WTC11 (cell line): ENCODE results near the gene PIGV. TPM values are rescaled to one million over a fixed set of nuclear protein-coding genes. Genes with fewer than 3 reads are reported as not detected.

Experiments used
- ATAC-seq: fragments of 200-7000 bp; cut with Tn5 transposase; 2 replicates; pipeline ENCODE4 v1.10.0; 2021; ENCODE audit warnings: mild to moderate bottlenecking, moderate library complexity
- CTCF ChIA-PET: fragments of 300-600 bp; sonication (Branson Sonifier 250); formaldehyde crosslinking; loops from one replicate; lab custom pipeline; 2021; ENCODE audit warnings: antibody characterized with exemption; lab: Charles Lee
- POLR2A ChIA-PET: fragments of 350-600 bp; sonication (Branson Sonifier 250); formaldehyde crosslinking; loops from one replicate; lab custom pipeline; 2021; ENCODE audit warnings: antibody characterized with exemption; lab: Charles Lee
- DNase-seq: peaks from one replicate; pipeline ENCODE4 v3.0.0; 2021; ENCODE audit warnings: low spot score
- H3K27ac Mint-ChIP-seq: 2 replicates; pipeline ENCODE4 v1.8.0; 2021; ENCODE audit warnings: mixed read lengths
- H3K27me3 Mint-ChIP-seq: 2 replicates; pipeline ENCODE4 v1.8.0; 2021; ENCODE audit warnings: low read depth, mild to moderate bottlenecking, moderate library complexity, mixed read lengths
- H3K36me3 Mint-ChIP-seq: 2 replicates; pipeline ENCODE4 v1.8.0; 2021; ENCODE audit warnings: mixed read lengths
- H3K4me1 Mint-ChIP-seq: 2 replicates; pipeline ENCODE4 v1.8.0; 2022; ENCODE audit warnings: mixed read lengths
- H3K4me3 Mint-ChIP-seq: 2 replicates; pipeline ENCODE4 v1.8.0; 2021; ENCODE audit warnings: mild to moderate bottlenecking, moderate library complexity, mixed read lengths
- H3K9me3 Mint-ChIP-seq: 2 replicates; pipeline ENCODE4 v1.8.0; 2021; ENCODE audit warnings: mixed read lengths
- ARID4B ChIP-seq: sonication (generic); formaldehyde crosslinking; IDR thresholded peaks from 2 replicates; pipeline ENCODE4 v1.8.0; 2023; ENCODE audit warnings: missing genetic modification reagents, mild to moderate bottlenecking, borderline replicate concordance
- ATF1 ChIP-seq: sonication (generic); formaldehyde crosslinking; IDR thresholded peaks from 2 replicates; pipeline ENCODE4 v1.8.1; 2023; ENCODE audit warnings: mild to moderate bottlenecking, moderate library complexity, missing genetic modification reagents
- CBFB ChIP-seq: sonication (generic); formaldehyde crosslinking; IDR thresholded peaks from 2 replicates; pipeline ENCODE4 v1.8.1; 2022; ENCODE audit warnings: mild to moderate bottlenecking, low read depth, missing genetic modification reagents
- CTCF ChIP-seq: fragments of 200-600 bp; IDR thresholded peaks from 2 replicates; pipeline ENCODE4 v1.8.0; 2022; ENCODE audit warnings: antibody characterized with exemption
- E2F5 ChIP-seq: sonication (generic); formaldehyde crosslinking; IDR thresholded peaks from 2 replicates; pipeline ENCODE4 v1.8.1; 2022; ENCODE audit warnings: mild to moderate bottlenecking, moderate library complexity, missing genetic modification reagents
- ELF4 ChIP-seq: sonication (generic); formaldehyde crosslinking; IDR thresholded peaks from 2 replicates; pipeline ENCODE4 v1.8.1; 2022; ENCODE audit warnings: low read depth, mild to moderate bottlenecking, moderate library complexity, missing genetic modification reagents
- ETV6 ChIP-seq: sonication (generic); formaldehyde crosslinking; IDR thresholded peaks from 2 replicates; pipeline ENCODE4 v1.8.1; 2022; ENCODE audit warnings: mild to moderate bottlenecking, missing genetic modification reagents
- FOXP1 ChIP-seq: sonication (generic); formaldehyde crosslinking; IDR thresholded peaks from 2 replicates; pipeline ENCODE4 v1.8.0; 2022; ENCODE audit warnings: missing genetic modification reagents, mild to moderate bottlenecking, moderate library complexity, borderline replicate concordance
- HMGA2 ChIP-seq: fragments of 250-450 bp; sonication (Bioruptor Pico); IDR thresholded peaks from 2 replicates; pipeline ENCODE4 v1.4.0; 2021; ENCODE audit warnings: mild to moderate bottlenecking, moderate library complexity
- JAZF1 ChIP-seq: fragments of 250-450 bp; sonication (Bioruptor Pico); IDR thresholded peaks from 2 replicates; pipeline ENCODE4 v1.9.0; 2021; ENCODE audit warnings: moderate library complexity, mild to moderate bottlenecking, inconsistent platforms
- KAT7 ChIP-seq: sonication (generic); formaldehyde crosslinking; IDR thresholded peaks from 2 replicates; pipeline ENCODE4 v1.8.1; 2023; ENCODE audit warnings: missing genetic modification reagents, mild to moderate bottlenecking, borderline replicate concordance
- MLX ChIP-seq: sonication (generic); formaldehyde crosslinking; IDR thresholded peaks from 2 replicates; pipeline ENCODE4 v1.8.1; 2023; ENCODE audit warnings: mild to moderate bottlenecking, missing genetic modification reagents, moderate library complexity
- NFE2L1 ChIP-seq: sonication (generic); formaldehyde crosslinking; IDR thresholded peaks from 2 replicates; pipeline ENCODE4 v1.8.1; 2023; ENCODE audit warnings: missing genetic modification reagents
- PREB ChIP-seq: sonication (generic); formaldehyde crosslinking; IDR thresholded peaks from 2 replicates; pipeline ENCODE4 v1.8.1; 2022; ENCODE audit warnings: mild to moderate bottlenecking, missing genetic modification reagents, moderate library complexity, borderline replicate concordance
- TEAD4 ChIP-seq: sonication (generic); formaldehyde crosslinking; IDR thresholded peaks from 2 replicates; pipeline ENCODE4 v1.8.0; 2022; ENCODE audit warnings: mild to moderate bottlenecking, missing genetic modification reagents
- TP53 ChIP-seq: sonication (generic); formaldehyde crosslinking; IDR thresholded peaks from 2 replicates; pipeline ENCODE4 v1.8.1; 2023; ENCODE audit warnings: mild to moderate bottlenecking, missing genetic modification reagents
- USF2 ChIP-seq: sonication (generic); formaldehyde crosslinking; IDR thresholded peaks from 2 replicates; pipeline ENCODE4 v1.8.1; 2023; ENCODE audit warnings: mild to moderate bottlenecking, missing genetic modification reagents, moderate library complexity
- ZBTB21 ChIP-seq: sonication (generic); formaldehyde crosslinking; IDR thresholded peaks from 2 replicates; pipeline ENCODE4 v1.8.1; 2023; ENCODE audit warnings: mild to moderate bottlenecking, missing genetic modification reagents, borderline replicate concordance
- ZNF138 ChIP-seq: sonication (generic); formaldehyde crosslinking; conservative IDR thresholded peaks from 2 replicates; pipeline ENCODE4 v1.8.1; 2022; ENCODE audit warnings: mild to moderate bottlenecking, moderate library complexity, missing genetic modification reagents
- ZNF423 ChIP-seq: fragments of 250-450 bp; sonication (Bioruptor Pico); IDR thresholded peaks from 2 replicates; pipeline ENCODE4 v2.1.2; 2022; ENCODE audit warnings: mild to moderate bottlenecking, moderate library complexity
- ZNF512 ChIP-seq: sonication (generic); formaldehyde crosslinking; IDR thresholded peaks from 2 replicates; pipeline ENCODE4 v1.8.1; 2022; ENCODE audit warnings: missing genetic modification reagents, borderline replicate concordance
- total RNA-seq: library from RNA; stranded (reverse); gene quantifications from 3 replicates; pipeline ENCODE4 v1.2.3, GENCODE V29; 2021
- TF ChIP-seq, protein P1 (sequence below): fragments of 250-450 bp; sonication (Bioruptor Pico); IDR thresholded peaks from 2 replicates; pipeline ENCODE4 v2.1.2; 2022; ENCODE audit warnings: mild to moderate bottlenecking, moderate library complexity

Gene PIGV
- total RNA-seq, 1 experiment from 2014 or later = 15.0 TPM

- no peak for TF ChIP-seq JAZF1 (CRISPR knock-in tag)
- TF ChIP-seq ELF4 (CRISPR knock-in tag) = no peak
- TF ChIP-seq ZNF512 (CRISPR knock-in tag) = no peak
- TF ChIP-seq USF2 (CRISPR knock-in tag) = no peak
- no peak for TF ChIP-seq ZBTB21 (CRISPR knock-in tag)
- TF ChIP-seq ETV6 = no peak
- no peak for TF ChIP-seq ZNF138 (CRISPR knock-in tag)
- no peak for TF ChIP-seq CBFB (CRISPR knock-in tag)
- no peak for TF ChIP-seq CTCF
Measured at GRCh38 chr1:26811708-26812107, 24.0 kb downstream of the PIGV start (continued).

GRCh38 chr1:26814377-26814776 is 26.6 kb downstream of the PIGV start:
- ATAC-seq = no peak
- CTCF ChIA-PET = interaction anchor here (1.3 kb wide), 1 partner anchor 26 kb away, joined by 3 read pairs; no protein-coding TSS in a partner anchor

DNA sequence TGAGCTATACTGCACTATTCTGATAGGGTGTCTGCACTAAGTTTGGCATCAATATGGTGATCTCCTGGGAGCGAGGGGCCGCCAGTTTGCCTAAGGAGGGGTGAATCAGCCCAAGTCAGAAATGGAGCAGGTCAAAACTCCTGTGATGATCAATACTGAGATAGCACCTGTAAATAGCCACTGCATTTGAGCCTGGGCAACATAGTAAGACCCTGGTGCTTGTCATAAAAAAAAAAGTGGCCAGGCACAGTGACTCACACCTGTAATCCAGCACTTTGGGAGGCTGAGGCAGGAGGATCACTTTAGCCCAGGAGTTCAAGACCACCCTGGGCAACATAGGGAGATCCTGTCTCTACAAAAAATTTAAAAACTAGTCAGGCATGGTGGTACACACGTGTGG is 27.1 kb downstream of the PIGV start:
- POLR2A ChIA-PET = no interaction called here
- Mint-ChIP-seq H3K4me3 (no peak overlapping the region), H3K27me3 (peaks cover 9% of the 10 kb centered on the region), H3K36me3 (peaks cover 6% of the 10 kb centered on the region), H3K9me3 (peaks cover 15% of the 10 kb centered on the region; the same call in 1 of the 2 replicates), H3K4me1 (no peaks in the 10 kb centered on the region), H3K27ac (no peak overlapping the region)
- ATAC-seq = no peak
- DNase-seq = no peak
- CTCF ChIA-PET = interaction anchor here (1.3 kb wide), 1 partner anchor 26 kb away, joined by 3 read pairs; no protein-coding TSS in a partner anchor
- no peak for TF ChIP-seq ATF1
- no peak for TF ChIP-seq ZNF423 (CRISPR knock-in tag)
- TF ChIP-seq, protein P1, sequence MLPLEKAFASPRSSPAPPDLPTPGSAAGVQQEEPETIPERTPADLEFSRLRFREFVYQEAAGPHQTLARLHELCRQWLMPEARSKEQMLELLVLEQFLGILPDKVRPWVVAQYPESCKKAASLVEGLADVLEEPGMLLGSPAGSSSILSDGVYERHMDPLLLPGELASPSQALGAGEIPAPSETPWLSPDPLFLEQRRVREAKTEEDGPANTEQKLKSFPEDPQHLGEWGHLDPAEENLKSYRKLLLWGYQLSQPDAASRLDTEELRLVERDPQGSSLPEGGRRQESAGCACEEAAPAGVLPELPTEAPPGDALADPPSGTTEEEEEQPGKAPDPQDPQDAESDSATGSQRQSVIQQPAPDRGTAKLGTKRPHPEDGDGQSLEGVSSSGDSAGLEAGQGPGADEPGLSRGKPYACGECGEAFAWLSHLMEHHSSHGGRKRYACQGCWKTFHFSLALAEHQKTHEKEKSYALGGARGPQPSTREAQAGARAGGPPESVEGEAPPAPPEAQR (CRISPR knock-in tag) = no peak
- no peak for TF ChIP-seq TP53
- TF ChIP-seq MLX (CRISPR knock-in tag) = no peak
- no peak for TF ChIP-seq HMGA2 (CRISPR knock-in tag)
- TF ChIP-seq NFE2L1 (CRISPR knock-in tag) = no peak
- no peak for TF ChIP-seq PREB (CRISPR knock-in tag)
- TF ChIP-seq TEAD4 (CRISPR knock-in tag) = no peak
- no peak for TF ChIP-seq ARID4B (CRISPR knock-in tag)
- TF ChIP-seq FOXP1 (CRISPR knock-in tag) = no peak
- TF ChIP-seq E2F5 = no peak

More at GRCh38 chr1:26814377-26814776, 26.6 kb downstream of the PIGV start:
- Mint-ChIP-seq H3K36me3 (peaks cover 6% of the 10 kb centered on the region), H3K9me3 (peaks cover 15% of the 10 kb centered on the region; the same call in 1 of the 2 replicates), H3K27ac (no peak overlapping the region), H3K4me1 (no peaks in the 10 kb centered on the region), H3K4me3 (no peak overlapping the region), H3K27me3 (peaks cover 7% of the 10 kb centered on the region)
- no peak for TF ChIP-seq KAT7 (CRISPR knock-in tag)
- no peak for DNase-seq
- POLR2A ChIA-PET = no interaction called here
